Activated naive CD8-positive, alpha-beta T cell treated with anti-CD3 and anti-CD28 coated beads, Interleukin-2, amount 10 ng/mL, durations not matched to agents 7 days and 5 days (primary cell): ENCODE data around the gene INTS14. TPM values are rescaled to one million over a fixed set of nuclear protein-coding genes. Genes with fewer than 3 reads are reported as not detected.

ENCODE experiments used
- ATAC-seq: fragments of 150-1000 bp; cut with Tn5 transposase; one replicate; pipeline ENCODE4 v1.10.0; 2021; ENCODE audit warnings: low read depth, moderate library complexity
- POLR2A ChIA-PET: fragments of 350-600 bp; sonication (Branson Sonifier 250); formaldehyde crosslinking; loops from one replicate; lab custom pipeline; 2021; ENCODE audit warnings: antibody characterized with exemption; lab: Charles Lee
- DNase-seq: peaks from one replicate; pipeline ENCODE4 v3.0.0; 2021
- H3K27ac Mint-ChIP-seq: one replicate; pipeline ENCODE4 v1.8.0; 2022; ENCODE audit warnings: mild to moderate bottlenecking, mixed read lengths
- H3K27me3 Mint-ChIP-seq: one replicate; pipeline ENCODE4 v1.8.0; 2022; ENCODE audit warnings: mild to moderate bottlenecking, moderate library complexity, mixed read lengths
- H3K36me3 Mint-ChIP-seq: one replicate; pipeline ENCODE4 v1.8.0; 2021; ENCODE audit warnings: mild to moderate bottlenecking, mixed read lengths
- H3K4me1 Mint-ChIP-seq: one replicate; pipeline ENCODE4 v1.8.0; 2021; ENCODE audit warnings: mixed read lengths
- H3K4me3 Mint-ChIP-seq: one replicate; pipeline ENCODE4 v1.8.0; 2022; ENCODE audit warnings: mild to moderate bottlenecking, moderate library complexity, mixed read lengths
- H3K9me3 Mint-ChIP-seq: one replicate; pipeline ENCODE4 v1.8.0; 2021; ENCODE audit warnings: mixed read lengths
- total RNA-seq, 2 experiments: library from RNA; stranded (reverse); gene quantifications; one replicate each; pipeline ENCODE4 v1.2.3, GENCODE V29; 2021

INTS14 gene
- total RNA-seq, 2 experiments from 2014 or later = 42.8 to 43.0 TPM

GRCh38 chr15:65529762-65530317 lies 81.1 kb downstream of the INTS14 start:
- POLR2A ChIA-PET = interaction anchor here (1.1 to 3.3 kb wide), 7 partner anchors 10 to 339 kb away, joined by 3 to 28 read pairs (median 6); partner anchors contain the start of genes DPP8, INTS14, RAB11A and RNU5B-1
- peak overlapping the region; percentile 68 for H3K27ac Mint-ChIP-seq
- H3K4me1 Mint-ChIP-seq = peaks cover 26% of the 10 kb centered on the region
- ATAC-seq (no peak), DNase-seq (no peak)
- H3K4me3 Mint-ChIP-seq = peak overlapping the region; percentile 76
- peaks cover 2% of the 10 kb centered on the region for H3K27me3 Mint-ChIP-seq
- H3K36me3 Mint-ChIP-seq = peaks cover 5% of the 10 kb centered on the region
- H3K9me3 Mint-ChIP-seq = no peaks in the 10 kb centered on the region

Other genes starting within 250 kb of the INTS14 start
- gene IGDCC3, start 233.1 kb downstream of the INTS14 start, total RNA-seq = not detected
- under 1 TPM; 0.06 to 0.14 TPM for gene IGDCC4, start 188.2 kb downstream of the INTS14 start, total RNA-seq
- gene DPP8, start 93.4 kb downstream of the INTS14 start, total RNA-seq = 10 to 100 TPM; 48.7 to 52.2 TPM
- 10 to 100 TPM; 33.3 to 34.5 TPM for gene HACD3, start 80.7 kb downstream of the INTS14 start, total RNA-seq
- 1 to 10 TPM; 4.9 to 7.1 TPM for gene SLC24A1, start 10.8 kb upstream of the INTS14 start, total RNA-seq
- 10 to 100 TPM; 50.4 to 56.7 TPM for gene DENND4A, start 181.2 kb upstream of the INTS14 start, total RNA-seq